Measurements from ENCODE around the gene TGFB1. TPM values are rescaled to one million over a fixed set of nuclear protein-coding genes. Genes with fewer than 3 reads are reported as not detected.

The TGFB1 gene
- total RNA-seq, 1 experiment from 2014 or later, result 10.4 TPM

GRCh38 chr19:41328842-41329225 lies 24.9 kb downstream of the TGFB1 start:
- H3K9me3 Mint-ChIP-seq, result no peaks in the 10 kb centered on the region
- H3K36me3 Mint-ChIP-seq, result no peaks in the 10 kb centered on the region
- CTCF ChIA-PET, result interaction anchor here (1.4 to 4.8 kb wide), 2 partner anchors 25 to 425 kb away, joined by 3 to 44 read pairs; partner anchors contain the start of gene TGFB1
- POLR2A ChIA-PET, result no interaction called here
- ATAC-seq (no peak), DNase-seq (ENCODE audit: low spot score) (no peak)
- H3K4me1 Mint-ChIP-seq, result peaks cover 58% of the 10 kb centered on the region
- H3K27me3 Mint-ChIP-seq (ENCODE audit: low read depth), result peaks cover 19% of the 10 kb centered on the region
- TF ChIP-seq SOX15 (CRISPR knock-in tag; IDR thresholded peaks at IDR 0.05), result no peak
- TF ChIP-seq, protein P1, sequence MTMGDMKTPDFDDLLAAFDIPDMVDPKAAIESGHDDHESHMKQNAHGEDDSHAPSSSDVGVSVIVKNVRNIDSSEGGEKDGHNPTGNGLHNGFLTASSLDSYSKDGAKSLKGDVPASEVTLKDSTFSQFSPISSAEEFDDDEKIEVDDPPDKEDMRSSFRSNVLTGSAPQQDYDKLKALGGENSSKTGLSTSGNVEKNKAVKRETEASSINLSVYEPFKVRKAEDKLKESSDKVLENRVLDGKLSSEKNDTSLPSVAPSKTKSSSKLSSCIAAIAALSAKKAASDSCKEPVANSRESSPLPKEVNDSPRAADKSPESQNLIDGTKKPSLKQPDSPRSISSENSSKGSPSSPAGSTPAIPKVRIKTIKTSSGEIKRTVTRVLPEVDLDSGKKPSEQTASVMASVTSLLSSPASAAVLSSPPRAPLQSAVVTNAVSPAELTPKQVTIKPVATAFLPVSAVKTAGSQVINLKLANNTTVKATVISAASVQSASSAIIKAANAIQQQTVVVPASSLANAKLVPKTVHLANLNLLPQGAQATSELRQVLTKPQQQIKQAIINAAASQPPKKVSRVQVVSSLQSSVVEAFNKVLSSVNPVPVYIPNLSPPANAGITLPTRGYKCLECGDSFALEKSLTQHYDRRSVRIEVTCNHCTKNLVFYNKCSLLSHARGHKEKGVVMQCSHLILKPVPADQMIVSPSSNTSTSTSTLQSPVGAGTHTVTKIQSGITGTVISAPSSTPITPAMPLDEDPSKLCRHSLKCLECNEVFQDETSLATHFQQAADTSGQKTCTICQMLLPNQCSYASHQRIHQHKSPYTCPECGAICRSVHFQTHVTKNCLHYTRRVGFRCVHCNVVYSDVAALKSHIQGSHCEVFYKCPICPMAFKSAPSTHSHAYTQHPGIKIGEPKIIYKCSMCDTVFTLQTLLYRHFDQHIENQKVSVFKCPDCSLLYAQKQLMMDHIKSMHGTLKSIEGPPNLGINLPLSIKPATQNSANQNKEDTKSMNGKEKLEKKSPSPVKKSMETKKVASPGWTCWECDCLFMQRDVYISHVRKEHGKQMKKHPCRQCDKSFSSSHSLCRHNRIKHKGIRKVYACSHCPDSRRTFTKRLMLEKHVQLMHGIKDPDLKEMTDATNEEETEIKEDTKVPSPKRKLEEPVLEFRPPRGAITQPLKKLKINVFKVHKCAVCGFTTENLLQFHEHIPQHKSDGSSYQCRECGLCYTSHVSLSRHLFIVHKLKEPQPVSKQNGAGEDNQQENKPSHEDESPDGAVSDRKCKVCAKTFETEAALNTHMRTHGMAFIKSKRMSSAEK (CRISPR knock-in tag; IDR thresholded peaks at IDR 0.05; ENCODE audit: borderline replicate concordance), result no peak
- no peak for TF ChIP-seq AR (CRISPR knock-in tag; IDR thresholded peaks at IDR 0.05)
- no peak for TF ChIP-seq ZNF416 (CRISPR knock-in tag; IDR thresholded peaks at IDR 0.05)
- TF ChIP-seq MAX (CRISPR knock-in tag; IDR thresholded peaks at IDR 0.05), result no peak
- no peak for TF ChIP-seq NR1H2 (CRISPR knock-in tag; IDR thresholded peaks at IDR 0.05)
- TF ChIP-seq ZNF219 (CRISPR knock-in tag; IDR thresholded peaks at IDR 0.05; ENCODE audit: borderline replicate concordance), result no peak
- no peak for TF ChIP-seq CREM (CRISPR knock-in tag; IDR thresholded peaks at IDR 0.05)
- no peak for TF ChIP-seq NR2C2 (CRISPR knock-in tag; IDR thresholded peaks at IDR 0.05)
- TF ChIP-seq TEAD1 (CRISPR knock-in tag; IDR thresholded peaks at IDR 0.05), result no peak
- no peak for TF ChIP-seq TEAD4 (CRISPR knock-in tag; IDR thresholded peaks at IDR 0.05)
- TF ChIP-seq ESRRA (CRISPR knock-in tag; IDR thresholded peaks at IDR 0.05; ENCODE audit: borderline replicate concordance), result no peak
- TF ChIP-seq ZBTB21 (CRISPR knock-in tag; IDR thresholded peaks at IDR 0.05; ENCODE audit: borderline replicate concordance), result no peak
- TF ChIP-seq EMX1 (CRISPR knock-in tag; IDR thresholded peaks at IDR 0.05), result no peak
- no peak for TF ChIP-seq ZNF263 (CRISPR knock-in tag; IDR thresholded peaks at IDR 0.05; ENCODE audit: low read depth)
- TF ChIP-seq, protein P2, sequence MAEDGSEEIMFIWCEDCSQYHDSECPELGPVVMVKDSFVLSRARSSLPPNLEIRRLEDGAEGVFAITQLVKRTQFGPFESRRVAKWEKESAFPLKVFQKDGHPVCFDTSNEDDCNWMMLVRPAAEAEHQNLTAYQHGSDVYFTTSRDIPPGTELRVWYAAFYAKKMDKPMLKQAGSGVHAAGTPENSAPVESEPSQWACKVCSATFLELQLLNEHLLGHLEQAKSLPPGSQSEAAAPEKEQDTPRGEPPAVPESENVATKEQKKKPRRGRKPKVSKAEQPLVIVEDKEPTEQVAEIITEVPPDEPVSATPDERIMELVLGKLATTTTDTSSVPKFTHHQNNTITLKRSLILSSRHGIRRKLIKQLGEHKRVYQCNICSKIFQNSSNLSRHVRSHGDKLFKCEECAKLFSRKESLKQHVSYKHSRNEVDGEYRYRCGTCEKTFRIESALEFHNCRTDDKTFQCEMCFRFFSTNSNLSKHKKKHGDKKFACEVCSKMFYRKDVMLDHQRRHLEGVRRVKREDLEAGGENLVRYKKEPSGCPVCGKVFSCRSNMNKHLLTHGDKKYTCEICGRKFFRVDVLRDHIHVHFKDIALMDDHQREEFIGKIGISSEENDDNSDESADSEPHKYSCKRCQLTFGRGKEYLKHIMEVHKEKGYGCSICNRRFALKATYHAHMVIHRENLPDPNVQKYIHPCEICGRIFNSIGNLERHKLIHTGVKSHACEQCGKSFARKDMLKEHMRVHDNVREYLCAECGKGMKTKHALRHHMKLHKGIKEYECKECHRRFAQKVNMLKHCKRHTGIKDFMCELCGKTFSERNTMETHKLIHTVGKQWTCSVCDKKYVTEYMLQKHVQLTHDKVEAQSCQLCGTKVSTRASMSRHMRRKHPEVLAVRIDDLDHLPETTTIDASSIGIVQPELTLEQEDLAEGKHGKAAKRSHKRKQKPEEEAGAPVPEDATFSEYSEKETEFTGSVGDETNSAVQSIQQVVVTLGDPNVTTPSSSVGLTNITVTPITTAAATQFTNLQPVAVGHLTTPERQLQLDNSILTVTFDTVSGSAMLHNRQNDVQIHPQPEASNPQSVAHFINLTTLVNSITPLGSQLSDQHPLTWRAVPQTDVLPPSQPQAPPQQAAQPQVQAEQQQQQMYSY (CRISPR knock-in tag; IDR thresholded peaks at IDR 0.05), result no peak
- no peak for TF ChIP-seq HMGXB4 (CRISPR knock-in tag; IDR thresholded peaks at IDR 0.05)
- H3K27ac Mint-ChIP-seq, result peak overlapping the region; percentile 62; the same call in 1 of the 2 replicates
- H3K4me3 Mint-ChIP-seq, result no peak overlapping the region
